PFSK-1 (cell line): Measurements from ENCODE around the gene KLHL17.

Experiments used
- FOXP2 ChIP-seq: optimal IDR thresholded peaks from 2 replicates; pipeline ENCODE3; 2011; ENCODE audit warnings: borderline replicate concordance, control low read depth, inconsistent platforms; ENCODE audit not compliant: insufficient read depth; ENCODE audit errors: extremely low read length, extremely low read depth
- POLR2AphosphoS5 ChIP-seq: IDR thresholded peaks from 2 replicates; pipeline ENCODE4 v1.6.1; 2012; ENCODE audit warnings: low read depth, mild to moderate bottlenecking, control low read depth, low read length, moderate library complexity
- REST ChIP-seq, 2 experiments: IDR thresholded peaks; 2 replicates each; pipeline versions ENCODE4 v1.6.1 to v1.8.0; 2011 to 2012; ENCODE audit warnings: low read depth in 2 of 2, low read length in 2 of 2, control low read depth in 1 of 2, inconsistent platforms in 1 of 2, mild to moderate bottlenecking in 1 of 2, moderate library complexity in 1 of 2; ENCODE audit not compliant: insufficient read depth in 1 of 2
- SIN3A ChIP-seq: IDR thresholded peaks from 2 replicates; pipeline ENCODE4 v1.6.1; 2012; ENCODE audit warnings: mild to moderate bottlenecking, low read length, moderate library complexity, borderline replicate concordance; ENCODE audit not compliant: insufficient read depth
- TAF1 ChIP-seq: IDR thresholded peaks from 2 replicates; pipeline ENCODE4 v1.6.1; 2012; ENCODE audit warnings: low read length, control low read depth, borderline replicate concordance; ENCODE audit not compliant: insufficient read depth

- TF ChIP-seq REST (IDR thresholded peaks at IDR 0.05; ENCODE audit: insufficient read depth in 1 of 2, low read depth in 2 of 2, low read length in 2 of 2): no peak
- TF ChIP-seq POLR2AphosphoS5: no peak
- no peak for TF ChIP-seq SIN3A
- no peak for TF ChIP-seq TAF1
- TF ChIP-seq FOXP2: no peak
These were observed 24.7 kb downstream of the KLHL17 start for GRCh38 chr1:985126-985525.
